NCI-H345 treated with DMSO at 0.1 percent for 48 hours (cell line): ENCODE data around the gene ANKS1A.
"Not testable (repeated sequence)": the region's sequence is repeated elsewhere in the genome, so short reads cannot be mapped to it uniquely, and the experiment has no call there.

ENCODE experiments used
- DNase-seq: peaks from one replicate; lab custom pipeline; 2025; ENCODE audit not compliant: unreplicated experiment; lab: John Stamatoyannopoulos, UW

ANKS1A gene

GRCh38 chr6:34985236-34985635, 96.2 kb downstream of the ANKS1A start:
- DNase-seq: no peak

- DNase-seq: peak; percentile 61
These were observed 97.8 kb downstream of the ANKS1A start for GRCh38 chr6:34986845-34987246.

- DNase-seq: no peak
These were observed 98.5 kb downstream of the ANKS1A start for GRCh38 chr6:34987506-34987905.

- DNase-seq: no peak
These were observed 102.0 kb downstream of the ANKS1A start for GRCh38 chr6:34990971-34991560.

- DNase-seq: peak; percentile 4
These were observed 103.3 kb downstream of the ANKS1A start for GRCh38 chr6:34992376-34992775.

- no peak for DNase-seq
These were observed 104.2 kb downstream of the ANKS1A start for GRCh38 chr6:34993213-34993612.

- DNase-seq: no peak
These were observed 105.6 kb downstream of the ANKS1A start for GRCh38 chr6:34994693-34995092.

- not testable (repeated sequence) for DNase-seq
These were observed 109.4 kb downstream of the ANKS1A start for GRCh38 chr6:34998417-34998816.

GRCh38 chr6:34999153-34999552, 110.1 kb downstream of the ANKS1A start:
- not testable (repeated sequence) for DNase-seq

- not testable (repeated sequence) for DNase-seq
These were observed 110.9 kb downstream of the ANKS1A start for GRCh38 chr6:34999962-35000361.

GRCh38 chr6:35001349-35001748, 112.3 kb downstream of the ANKS1A start:
- DNase-seq: not testable (repeated sequence)

GRCh38 chr6:35003886-35004530, 115.0 kb downstream of the ANKS1A start:
- not testable (repeated sequence) for DNase-seq

GRCh38 chr6:35007016-35007415, 118.0 kb downstream of the ANKS1A start:
- no peak for DNase-seq

- DNase-seq: no peak
These were observed 119.8 kb downstream of the ANKS1A start for GRCh38 chr6:35008858-35009257.

GRCh38 chr6:35011096-35012041, 122.3 kb downstream of the ANKS1A start:
- no peak for DNase-seq

GRCh38 chr6:35013701-35014100, 124.6 kb downstream of the ANKS1A start:
- no peak for DNase-seq

GRCh38 chr6:35014341-35014740, 125.3 kb downstream of the ANKS1A start:
- DNase-seq: no peak

GRCh38 chr6:35014786-35015185, 125.7 kb downstream of the ANKS1A start:
- no peak for DNase-seq

- no peak for DNase-seq
These were observed 126.4 kb downstream of the ANKS1A start for GRCh38 chr6:35015476-35015875.

GRCh38 chr6:35015996-35016395, 126.9 kb downstream of the ANKS1A start:
- DNase-seq: no peak

- no peak for DNase-seq
These were observed 127.7 kb downstream of the ANKS1A start for GRCh38 chr6:35016502-35017321.
